Spleen (tissue), 7 donors: Measurements from ENCODE around the gene TBX3.

Experiments used
- CTCF ChIP-seq, 11 experiments: fragments of 200-600 bp in 7 of 11; fragments of 450-650 bp in 4 of 11; sonication (generic) in 4 of 11; IDR thresholded peaks in 8 of 11; conservative IDR thresholded peaks in 3 of 11; 1 replicate in 7 of 11; 2 replicates in 4 of 11; pipeline versions ENCODE4 v1.4.0 to v1.8.0; 2016 to 2021; ENCODE audit warnings: antibody characterized with exemption in 11 of 11, inconsistent platforms in 4 of 11, mild to moderate bottlenecking in 1 of 11
- POLR2A ChIP-seq, 3 donors: fragments of 450-650 bp; IDR thresholded peaks; one replicate each; pipeline ENCODE4 v1.5.1; 2017; ENCODE audit warnings: antibody characterized with exemption in 3 of 3, mild to moderate bottlenecking in 1 of 3
- POLR2AphosphoS5 ChIP-seq, 3 donors: sonication (generic); formaldehyde crosslinking; IDR thresholded peaks; one replicate each; pipeline ENCODE4 v1.5.1; 2017; ENCODE audit warnings: antibody characterized with exemption in 3 of 3
- donor health status: DM: no; HTN: no; CAD: no; lungs with moderate emphysema.
- donor health status: DM: no; HTN: no; CAD: no.
- donor health status: DM: no; HTN: no; CAD: no.

- TF ChIP-seq CTCF (IDR thresholded peaks at IDR 0.05 in 8 of 11, conservative IDR thresholded peaks at IDR 0.05 in 3 of 11) (no peak), POLR2AphosphoS5 (IDR thresholded peaks at IDR 0.05) (no peak), POLR2A (IDR thresholded peaks at IDR 0.05) (no peak)
Observed at GRCh38 chr12:114694436-114695304, 10.7 kb upstream of the TBX3 start.
